CD4-positive, alpha-beta T cell (primary cell): ENCODE data around the gene RBM19. TPM values are rescaled to one million over a fixed set of nuclear protein-coding genes. Genes with fewer than 3 reads are reported as not detected.

Source experiments
- ATAC-seq: fragments of 200-7000 bp; cut with Tn5 transposase; one replicate; pipeline ENCODE4 v1.10.0; 2022; ENCODE audit warnings: mild to moderate bottlenecking; ENCODE audit not compliant: poor library complexity
- CTCF ChIA-PET: fragments of 350-600 bp; sonication (Branson Sonifier 250); formaldehyde crosslinking; loops from one replicate; lab custom pipeline; 2021; ENCODE audit warnings: antibody characterized with exemption, inconsistent platforms; lab: Charles Lee
- POLR2A ChIA-PET: fragments of 350-600 bp; sonication (Branson Sonifier 250); formaldehyde crosslinking; loops from one replicate; lab custom pipeline; 2021; ENCODE audit warnings: antibody characterized with exemption, inconsistent platforms; lab: Charles Lee
- DNase-seq, 14 experiments: peaks; one replicate each; pipeline ENCODE4 v3.0.0-alpha.2; 2013 to 2020; ENCODE audit warnings: mixed read lengths in 2 of 14
- H3K27ac ChIP-seq, 2 donors: one replicate each; pipeline versions ENCODE4 v1.5.1 to v1.7.0; 2013; ENCODE audit warnings: low read length in 2 of 2, low read depth in 1 of 2, mild to moderate bottlenecking in 1 of 2
- H3K27me3 ChIP-seq, 2 experiments: 1 replicate in 1 of 2; 2 replicates in 1 of 2; pipeline versions ENCODE4 v1.6.1 to v1.7.0; 2013; ENCODE audit warnings: low read length in 2 of 2, control low read depth in 1 of 2, mild to moderate bottlenecking in 1 of 2, moderate library complexity in 1 of 2; ENCODE audit not compliant: insufficient read depth in 2 of 2, control insufficient read depth in 1 of 2
- H3K36me3 ChIP-seq: one replicate; pipeline ENCODE4 v1.6.1; 2013; ENCODE audit warnings: low read length, control low read depth; ENCODE audit not compliant: insufficient read depth
- H3K4me1 ChIP-seq: one replicate; pipeline ENCODE4 v1.6.1; 2013; ENCODE audit warnings: low read length, control low read depth; ENCODE audit not compliant: insufficient read depth
- H3K4me3 ChIP-seq: one replicate; pipeline ENCODE4 v1.5.1; 2013; ENCODE audit warnings: mild to moderate bottlenecking, low read length, moderate library complexity
- H3K9me3 ChIP-seq, 2 experiments: 1 replicate in 1 of 2; 2 replicates in 1 of 2; pipeline versions ENCODE4 v1.6.1 to v1.7.0; 2013; ENCODE audit warnings: low read length in 2 of 2, mild to moderate bottlenecking in 2 of 2, control low read depth in 1 of 2, moderate library complexity in 1 of 2; ENCODE audit not compliant: control insufficient read depth in 1 of 2, insufficient read depth in 1 of 2
- H3K27ac Mint-ChIP-seq: one replicate; pipeline ENCODE4 v1.8.0; 2020; ENCODE audit warnings: mixed read lengths
- H3K27me3 Mint-ChIP-seq: one replicate; pipeline ENCODE4 v1.8.0; 2021; ENCODE audit warnings: mixed read lengths
- H3K36me3 Mint-ChIP-seq: one replicate; pipeline ENCODE4 v1.8.0; 2021; ENCODE audit warnings: low read depth, mixed read lengths
- H3K4me1 Mint-ChIP-seq: one replicate; pipeline ENCODE4 v1.8.0; 2021; ENCODE audit warnings: low read depth, mixed read lengths
- H3K4me3 Mint-ChIP-seq: one replicate; pipeline ENCODE4 v1.8.0; 2020; ENCODE audit warnings: mild to moderate bottlenecking, mixed read lengths
- H3K9me3 Mint-ChIP-seq: one replicate; pipeline ENCODE4 v1.8.0; 2020; ENCODE audit warnings: mixed read lengths
- intact Hi-C, 2 experiments: fragments of 100-400 bp; cut with DNase I in 1 of 2; cut with micrococcal nuclease in 1 of 2; formaldehyde crosslinking; loops; one replicate each; pipeline versions ENCODE4 v1.15.1 to v1.9.0; 2023 to 2025; cut with DNase I, micrococcal nuclease
- total RNA-seq, 174 experiments: library from RNA in 2 of 174; stranded (reverse) in 2 of 174; gene quantifications; one replicate each; pipeline ENCODE4 v1.2.3 and lab custom pipeline; 2021 to 2026
- TF ChIP-seq, protein P1 (sequence below): fragments of 200-600 bp; IDR thresholded peaks from one replicate; pipeline ENCODE4 v1.8.0; 2022; ENCODE audit warnings: antibody characterized with exemption, mild to moderate bottlenecking

Gene RBM19
- total RNA-seq, 2 experiments from 2014 or later, result 57.1 to 58.5 TPM

DNA sequence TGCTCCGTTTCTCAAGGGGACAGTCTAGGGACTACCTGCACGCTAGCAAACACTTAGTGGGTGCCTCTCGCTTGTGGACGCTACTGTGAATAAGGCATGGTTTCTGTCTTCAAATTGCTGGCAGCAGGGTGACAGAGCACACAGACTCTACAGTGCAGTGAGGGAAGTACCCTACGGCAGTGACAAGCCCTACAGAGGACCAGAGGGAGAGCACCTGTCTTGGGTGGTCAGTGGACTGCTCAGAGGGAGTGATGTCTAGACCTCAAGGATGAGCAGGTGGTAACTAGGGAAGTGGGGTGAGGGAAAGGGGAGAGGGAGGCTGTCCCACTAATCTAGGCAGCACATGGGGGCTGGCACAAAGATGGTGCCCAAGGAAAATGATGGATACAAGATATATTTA is 160.5 kb downstream of the RBM19 start:
- H3K4me1 ChIP-seq, result no peaks in the 10 kb centered on the region
- ATAC-seq (no peak), DNase-seq (no peak)
- no peaks in the 10 kb centered on the region for H3K4me1 Mint-ChIP-seq
- no peak overlapping the region for H3K27ac ChIP-seq
- H3K9me3 ChIP-seq, result peaks cover 0 to 8% of the 10 kb centered on the region in 2 experiments
- H3K4me3 ChIP-seq, result no peak overlapping the region
- intact Hi-C loops, result no loop called here
- H3K27ac Mint-ChIP-seq, result no peak overlapping the region
- TF ChIP-seq, protein P1, sequence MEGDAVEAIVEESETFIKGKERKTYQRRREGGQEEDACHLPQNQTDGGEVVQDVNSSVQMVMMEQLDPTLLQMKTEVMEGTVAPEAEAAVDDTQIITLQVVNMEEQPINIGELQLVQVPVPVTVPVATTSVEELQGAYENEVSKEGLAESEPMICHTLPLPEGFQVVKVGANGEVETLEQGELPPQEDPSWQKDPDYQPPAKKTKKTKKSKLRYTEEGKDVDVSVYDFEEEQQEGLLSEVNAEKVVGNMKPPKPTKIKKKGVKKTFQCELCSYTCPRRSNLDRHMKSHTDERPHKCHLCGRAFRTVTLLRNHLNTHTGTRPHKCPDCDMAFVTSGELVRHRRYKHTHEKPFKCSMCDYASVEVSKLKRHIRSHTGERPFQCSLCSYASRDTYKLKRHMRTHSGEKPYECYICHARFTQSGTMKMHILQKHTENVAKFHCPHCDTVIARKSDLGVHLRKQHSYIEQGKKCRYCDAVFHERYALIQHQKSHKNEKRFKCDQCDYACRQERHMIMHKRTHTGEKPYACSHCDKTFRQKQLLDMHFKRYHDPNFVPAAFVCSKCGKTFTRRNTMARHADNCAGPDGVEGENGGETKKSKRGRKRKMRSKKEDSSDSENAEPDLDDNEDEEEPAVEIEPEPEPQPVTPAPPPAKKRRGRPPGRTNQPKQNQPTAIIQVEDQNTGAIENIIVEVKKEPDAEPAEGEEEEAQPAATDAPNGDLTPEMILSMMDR, result no peak
- no peaks in the 10 kb centered on the region for H3K36me3 ChIP-seq
- ChIA-PET CTCF (no interaction called here), POLR2A (no interaction called here)
- H3K27me3 ChIP-seq, result no peaks in the 10 kb centered on the region
- no peak overlapping the region for H3K4me3 Mint-ChIP-seq
- peaks cover 6% of the 10 kb centered on the region for H3K9me3 Mint-ChIP-seq
- H3K27me3 Mint-ChIP-seq, result no peaks in the 10 kb centered on the region
- H3K36me3 Mint-ChIP-seq, result peaks cover 24% of the 10 kb centered on the region

DNA sequence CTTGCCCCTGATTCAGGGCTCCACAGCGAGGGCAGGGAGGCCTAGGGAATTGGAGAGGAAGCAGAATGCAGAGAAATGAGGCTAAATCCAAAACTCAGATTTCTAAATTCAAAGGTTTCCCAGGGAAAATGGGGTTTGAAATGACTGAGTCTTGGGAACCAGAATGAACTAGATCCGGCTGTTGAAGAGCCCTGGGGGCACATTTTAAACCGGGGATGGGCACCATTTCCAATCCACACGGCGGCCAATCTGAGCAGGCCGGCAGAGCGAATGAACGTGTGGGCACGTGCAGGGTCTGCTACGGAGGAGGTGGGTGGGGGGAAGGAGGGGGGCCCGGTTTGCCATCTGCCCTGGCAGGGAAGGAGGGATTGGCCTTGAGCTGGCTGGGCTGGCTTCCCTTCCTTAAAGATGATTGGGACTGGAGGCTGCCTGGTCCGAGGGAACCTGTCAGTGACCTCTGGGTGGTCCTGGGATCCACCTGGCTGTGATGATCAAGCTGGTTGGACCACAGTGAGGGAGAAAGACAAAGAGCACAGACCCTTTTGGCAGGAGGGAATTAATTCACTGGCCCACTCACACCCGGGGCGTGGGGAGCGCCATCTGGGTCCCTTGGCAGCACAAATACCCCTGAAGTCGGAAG is 161.0 kb downstream of the RBM19 start:
- no peak overlapping the region for H3K27ac Mint-ChIP-seq
- no peak for DNase-seq
- ChIA-PET POLR2A (no interaction called here), CTCF (no interaction called here)
- Histone ChIP-seq H3K27ac (no peak overlapping the region), H3K4me3 (no peak overlapping the region), H3K9me3 (peaks cover 0 to 8% of the 10 kb centered on the region in 2 experiments), H3K27me3 (no peaks in the 10 kb centered on the region), H3K4me1 (no peaks in the 10 kb centered on the region), H3K36me3 (no peaks in the 10 kb centered on the region)
- intact Hi-C loops, result no loop called here
- H3K4me3 Mint-ChIP-seq, result no peak overlapping the region
- no peak for ATAC-seq
- H3K9me3 Mint-ChIP-seq, result peaks cover 6% of the 10 kb centered on the region
- no peaks in the 10 kb centered on the region for H3K4me1 Mint-ChIP-seq
- peaks cover 22% of the 10 kb centered on the region for H3K36me3 Mint-ChIP-seq
- H3K27me3 Mint-ChIP-seq, result no peaks in the 10 kb centered on the region
- TF ChIP-seq, protein P1, result no peak

DNA sequence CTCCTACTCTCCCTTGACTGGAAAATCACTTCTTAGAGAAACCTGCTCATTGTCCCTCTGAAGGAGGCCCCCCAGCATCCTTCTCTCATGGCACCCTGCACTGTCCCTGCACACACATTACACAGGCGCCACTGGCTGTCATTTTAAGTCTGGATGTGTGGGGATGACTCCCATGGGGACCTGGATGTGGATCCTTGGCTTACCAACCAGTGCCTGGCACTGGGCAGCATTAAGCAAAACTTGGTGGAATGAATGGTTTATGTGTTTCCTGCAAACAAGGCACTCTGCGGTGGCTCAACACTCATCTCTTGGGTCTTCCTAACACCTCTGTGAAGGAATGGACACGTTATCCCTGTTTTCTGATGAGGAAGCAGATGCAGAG is 162.4 kb downstream of the RBM19 start:
- Histone ChIP-seq H3K27me3 (no peaks in the 10 kb centered on the region), H3K4me3 (no peak overlapping the region), H3K27ac (no peak overlapping the region), H3K9me3 (peaks cover 0 to 7% of the 10 kb centered on the region in 2 experiments), H3K36me3 (no peaks in the 10 kb centered on the region), H3K4me1 (no peaks in the 10 kb centered on the region)
- TF ChIP-seq, protein P1, result no peak
- DNase-seq, result no peak
- Mint-ChIP-seq H3K4me3 (no peak overlapping the region), H3K36me3 (peaks cover 21% of the 10 kb centered on the region), H3K27ac (no peak overlapping the region), H3K4me1 (no peaks in the 10 kb centered on the region), H3K27me3 (no peaks in the 10 kb centered on the region), H3K9me3 (peaks cover 6% of the 10 kb centered on the region)
- ChIA-PET POLR2A (no interaction called here), CTCF (no interaction called here)
- ATAC-seq, result no peak
- intact Hi-C loops, result no loop called here
